Uterus (tissue), 2 donors: ENCODE data around the gene SPPL2A.

ENCODE experiments used
- POLR2A ChIP-seq, 2 donors: fragments of 450-650 bp; IDR thresholded peaks; one replicate each; pipeline ENCODE4 v1.6.1; 2016; ENCODE audit warnings: antibody characterized with exemption in 2 of 2, mild to moderate bottlenecking in 1 of 2, moderate library complexity in 1 of 2
- TF ChIP-seq, protein P1 (sequence below), 4 experiments: fragments of 200-600 bp in 2 of 4; fragments of 450-650 bp in 2 of 4; sonication (generic) in 2 of 4; IDR thresholded peaks; one replicate each; pipeline ENCODE4 v1.5.1; 2016 to 2019; ENCODE audit warnings: antibody characterized with exemption in 4 of 4, mild to moderate bottlenecking in 2 of 4, moderate library complexity in 1 of 4

GRCh38 chr15:50808728-50809127 lies 43.2 kb upstream of the SPPL2A start:
- TF ChIP-seq, protein P1, sequence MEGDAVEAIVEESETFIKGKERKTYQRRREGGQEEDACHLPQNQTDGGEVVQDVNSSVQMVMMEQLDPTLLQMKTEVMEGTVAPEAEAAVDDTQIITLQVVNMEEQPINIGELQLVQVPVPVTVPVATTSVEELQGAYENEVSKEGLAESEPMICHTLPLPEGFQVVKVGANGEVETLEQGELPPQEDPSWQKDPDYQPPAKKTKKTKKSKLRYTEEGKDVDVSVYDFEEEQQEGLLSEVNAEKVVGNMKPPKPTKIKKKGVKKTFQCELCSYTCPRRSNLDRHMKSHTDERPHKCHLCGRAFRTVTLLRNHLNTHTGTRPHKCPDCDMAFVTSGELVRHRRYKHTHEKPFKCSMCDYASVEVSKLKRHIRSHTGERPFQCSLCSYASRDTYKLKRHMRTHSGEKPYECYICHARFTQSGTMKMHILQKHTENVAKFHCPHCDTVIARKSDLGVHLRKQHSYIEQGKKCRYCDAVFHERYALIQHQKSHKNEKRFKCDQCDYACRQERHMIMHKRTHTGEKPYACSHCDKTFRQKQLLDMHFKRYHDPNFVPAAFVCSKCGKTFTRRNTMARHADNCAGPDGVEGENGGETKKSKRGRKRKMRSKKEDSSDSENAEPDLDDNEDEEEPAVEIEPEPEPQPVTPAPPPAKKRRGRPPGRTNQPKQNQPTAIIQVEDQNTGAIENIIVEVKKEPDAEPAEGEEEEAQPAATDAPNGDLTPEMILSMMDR (IDR thresholded peaks at IDR 0.05): no peak
- TF ChIP-seq POLR2A (IDR thresholded peaks at IDR 0.05): no peak
